ENCODE measurements around the gene CSRP1.

DNA sequence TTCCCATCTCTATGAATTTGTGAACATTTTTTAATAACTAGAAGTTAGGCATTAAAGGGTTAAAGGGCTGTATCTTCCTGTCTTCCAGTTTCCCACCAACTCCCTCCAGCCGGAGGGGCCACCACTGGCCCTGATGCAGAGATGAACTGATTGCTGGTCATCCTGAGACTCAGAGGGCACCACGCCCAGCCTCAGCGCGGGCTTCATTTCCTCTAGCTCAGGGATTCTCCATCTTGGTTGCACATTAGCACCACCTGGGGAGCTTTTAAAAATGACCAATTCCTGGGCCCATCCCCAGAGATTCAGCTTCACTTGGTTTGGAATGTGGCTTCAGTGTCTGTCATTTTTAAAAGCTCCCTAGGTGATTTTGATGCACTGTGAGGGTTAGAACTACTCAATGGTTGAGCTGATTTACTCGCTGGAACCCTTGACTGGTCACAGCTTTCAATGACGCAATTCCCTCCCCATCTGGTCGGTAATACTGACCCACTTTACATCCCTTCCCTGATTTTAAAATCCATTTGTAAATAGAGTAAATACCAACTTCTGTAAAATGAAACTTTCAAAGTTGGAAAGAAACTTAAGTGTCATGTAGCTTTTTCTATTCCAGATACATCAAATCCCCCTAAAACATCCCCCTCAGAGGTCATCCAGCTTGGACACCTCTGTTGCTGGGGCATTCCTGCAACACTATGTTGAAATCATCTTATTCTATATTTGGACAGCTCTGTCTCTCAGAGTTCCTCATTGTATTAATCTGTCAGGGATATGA, 37.1 kb upstream of the CSRP1 start:
- TF ChIP-seq CTCF (IDR thresholded peaks at IDR 0.05) (no peak), POLR2A (IDR thresholded peaks at IDR 0.05) (no peak)
